NCI-H1694 treated with DMSO at 0.1 percent for 48 hours (cell line): ENCODE data around the gene SIRPD.
A peak's percentile ranks its signal among the peaks of the same experiment; 100 is the strongest.
"Not testable (repeated sequence)": the region's sequence is repeated elsewhere in the genome, so short reads cannot be mapped to it uniquely, and the experiment has no call there.

Source experiments
- DNase-seq: peaks from one replicate; lab custom pipeline; 2025; lab: John Stamatoyannopoulos, UW

Gene SIRPD

GRCh38 chr20:1537731-1538058, 19.8 kb downstream of the SIRPD start:
- DNase-seq, result no peak

GRCh38 chr20:1536893-1537730, 20.4 kb downstream of the SIRPD start:
- DNase-seq, result no peak

- no peak for DNase-seq
These were observed 21.9 kb downstream of the SIRPD start for GRCh38 chr20:1535420-1536175.

- DNase-seq, result no peak
These were observed 23.0 kb downstream of the SIRPD start for GRCh38 chr20:1534526-1534925.

- DNase-seq, result peak; percentile 1
These were observed 24.4 kb downstream of the SIRPD start for GRCh38 chr20:1533059-1533458.

- no peak for DNase-seq
These were observed 28.7 kb downstream of the SIRPD start for GRCh38 chr20:1528811-1529210.

GRCh38 chr20:1527923-1528322, 29.6 kb downstream of the SIRPD start:
- no peak for DNase-seq

GRCh38 chr20:1526896-1527295, 30.6 kb downstream of the SIRPD start:
- no peak for DNase-seq

- DNase-seq, result no peak
These were observed 31.2 kb downstream of the SIRPD start for GRCh38 chr20:1526310-1526709.

- no peak for DNase-seq
These were observed 33.5 kb downstream of the SIRPD start for GRCh38 chr20:1524004-1524403.

GRCh38 chr20:1517010-1517409, 40.5 kb downstream of the SIRPD start:
- DNase-seq, result no peak

GRCh38 chr20:1513801-1514200, 43.7 kb downstream of the SIRPD start:
- DNase-seq, result no peak

- peak; percentile 3 for DNase-seq
These were observed 48.3 kb downstream of the SIRPD start for GRCh38 chr20:1509237-1509636.

GRCh38 chr20:1508574-1508973, 48.9 kb downstream of the SIRPD start:
- DNase-seq, result no peak

- no peak for DNase-seq
These were observed 50.2 kb downstream of the SIRPD start for GRCh38 chr20:1507276-1507675.

GRCh38 chr20:1505871-1506270, 51.6 kb downstream of the SIRPD start:
- no peak for DNase-seq

GRCh38 chr20:1505361-1505760, 52.1 kb downstream of the SIRPD start:
- no peak for DNase-seq

GRCh38 chr20:1503564-1504227, 53.8 kb downstream of the SIRPD start:
- DNase-seq, result peak; percentile 89

GRCh38 chr20:1500496-1500895, 57.0 kb downstream of the SIRPD start:
- no peak for DNase-seq

GRCh38 chr20:1499528-1500420, 57.7 kb downstream of the SIRPD start:
- no peak for DNase-seq

- DNase-seq, result not testable (repeated sequence)
These were observed 60.1 kb downstream of the SIRPD start for GRCh38 chr20:1497371-1497770.

GRCh38 chr20:1496930-1497329, 60.6 kb downstream of the SIRPD start:
- no peak for DNase-seq
